ENCODE results near the gene LCK.
A peak's percentile ranks its signal among the peaks of the same experiment; 100 is the strongest.

GRCh38 chr1:32205401-32206370 is 45.4 kb upstream of the LCK start, which contains the start of gene IQCC:
- TF ChIP-seq CTCF (IDR thresholded peaks at IDR 0.05) (no peak), EP300 (IDR thresholded peaks at IDR 0.05) (no peak), POLR2A (IDR thresholded peaks at IDR 0.05) (no peak), POLR2AphosphoS5 (IDR thresholded peaks at IDR 0.05) (peak; percentile 69 to 84 (median 81))
